ENCODE results near the gene TSPYL1. TPM values are rescaled to one million over a fixed set of nuclear protein-coding genes. Genes with fewer than 3 reads are reported as not detected.
"Not testable (repeated sequence)": the region's sequence is repeated elsewhere in the genome, so short reads cannot be mapped to it uniquely, and the experiment has no call there.

TSPYL1 gene
- polyA plus RNA-seq: 10 to 100 TPM; 25.1 to 90.8 (median 32.8) TPM
- long read RNA-seq, donor 1, transcript TSPYL1-201 (1 exons, 3,326 nt): major isoform, 178 of 201 reads
- long read RNA-seq, donor 1, partial matches to known transcripts: 23 of 201 reads
- long read RNA-seq, donor 1, other reads (novel, unspliced or antisense): 0 of 201 reads
- long read RNA-seq, donor 2, transcript TSPYL1-201 (1 exons, 3,326 nt): major isoform, 44 of 44 reads
- long read RNA-seq, donor 2, partial matches to known transcripts: 0 of 44 reads
- long read RNA-seq, donor 2, other reads (novel, unspliced or antisense): 0 of 44 reads
- long read RNA-seq, donor 3, transcript TSPYL1-201 (1 exons, 3,326 nt): major isoform, 102 of 102 reads
- long read RNA-seq, donor 3, partial matches to known transcripts: 0 of 102 reads
- long read RNA-seq, donor 3, other reads (novel, unspliced or antisense): 0 of 102 reads
- long read RNA-seq, donor 4, partial matches to known transcripts: 0 of 3 reads
- long read RNA-seq, donor 4, other reads (novel, unspliced or antisense): 0 of 3 reads
- long read RNA-seq, donor 5, transcript TSPYL1-201 (1 exons, 3,326 nt): major isoform, 50 of 50 reads
- long read RNA-seq, donor 5, partial matches to known transcripts: 0 of 50 reads
- long read RNA-seq, donor 5, other reads (novel, unspliced or antisense): 0 of 50 reads
- long read RNA-seq, donor 6, transcript TSPYL1-201 (1 exons, 3,326 nt): major isoform, 84 of 84 reads
- long read RNA-seq, donor 6, partial matches to known transcripts: 0 of 84 reads
- long read RNA-seq, donor 6, other reads (novel, unspliced or antisense): 0 of 84 reads
- long read RNA-seq, donor 7, transcript TSPYL1-201 (1 exons, 3,326 nt): major isoform, 182 of 182 reads
- long read RNA-seq, donor 7, partial matches to known transcripts: 0 of 182 reads
- long read RNA-seq, donor 7, other reads (novel, unspliced or antisense): 0 of 182 reads
- long read RNA-seq, donor 8, transcript TSPYL1-201 (1 exons, 3,326 nt): major isoform, 12 of 12 reads
- long read RNA-seq, donor 8, partial matches to known transcripts: 0 of 12 reads
- long read RNA-seq, donor 8, other reads (novel, unspliced or antisense): 0 of 12 reads
- long read RNA-seq, donor 9, transcript TSPYL1-201 (1 exons, 3,326 nt): major isoform, 19 of 19 reads
- long read RNA-seq, donor 9, partial matches to known transcripts: 0 of 19 reads
- long read RNA-seq, donor 9, other reads (novel, unspliced or antisense): 0 of 19 reads
- long read RNA-seq, donor 10, transcript TSPYL1-201 (1 exons, 3,326 nt): major isoform, 96 of 96 reads
- long read RNA-seq, donor 10, partial matches to known transcripts: 0 of 96 reads
- long read RNA-seq, donor 10, other reads (novel, unspliced or antisense): 0 of 96 reads

DNA sequence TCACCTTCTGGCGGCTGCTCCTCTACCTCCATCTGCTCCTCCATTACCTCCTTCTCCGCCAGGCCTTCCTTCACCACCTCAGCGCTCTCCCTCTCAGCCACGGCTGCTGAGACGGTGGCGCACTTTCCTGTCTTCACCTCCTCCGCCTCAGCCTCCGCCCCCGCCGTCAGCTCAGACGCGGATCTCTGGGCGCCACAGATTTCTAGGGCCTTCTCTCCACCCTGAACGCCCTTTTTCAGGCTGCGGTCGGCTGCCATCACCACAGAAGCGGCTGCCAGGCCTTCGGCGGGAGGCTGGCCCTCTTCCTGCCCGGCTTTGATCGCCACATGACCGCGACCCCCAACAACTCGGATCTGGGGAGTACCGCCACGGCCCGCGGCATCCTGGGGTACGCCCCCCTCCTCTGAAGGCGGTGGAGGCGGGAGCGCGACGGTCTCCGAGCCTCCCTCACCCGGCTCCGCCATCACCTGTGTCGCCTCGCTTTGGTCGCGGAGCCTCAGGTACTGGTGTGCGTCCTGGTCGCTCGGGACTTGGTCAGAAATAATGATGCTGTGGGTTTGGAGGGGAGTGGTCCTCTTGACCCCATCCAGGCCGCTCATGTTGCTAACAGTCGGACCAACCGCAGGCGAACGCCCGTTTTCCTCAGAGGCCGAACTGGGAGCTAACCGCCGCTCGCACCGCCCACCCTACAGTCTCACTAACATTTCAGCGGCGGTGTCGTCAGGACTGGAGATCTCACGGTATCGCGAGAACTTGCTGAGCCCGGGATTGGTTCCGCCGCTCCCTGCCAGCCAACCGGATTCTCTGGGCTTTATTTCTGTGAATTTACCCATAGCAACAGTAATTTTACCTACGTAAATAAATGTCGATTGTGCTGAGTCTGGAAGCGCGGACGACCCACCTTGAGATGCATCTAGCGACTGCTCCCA, at the start of gene TSPYL1:
TSS of gene TSPYL1 (minus strand) at position 699 of the 929 bp plus-strand sequence. CDS start at position 599, 100 bp downstream.
- Histone ChIP-seq H3K4me1 (ENCODE audit: control insufficient read depth in 3 of 3, insufficient read depth in 2 of 3, low read depth in 1 of 3, low read length in 2 of 3) (peaks cover 4 to 18% (median 13%) of the 10 kb centered on the region in 3 donors), H3K27ac (ENCODE audit: low read depth in 1 of 3, low read length in 2 of 3) (peak within 1 kb of the TSS; percentile 93 to 99 (median 98)), H3K27me3 (ENCODE audit: control insufficient read depth in 3 of 3, insufficient read depth in 3 of 3, low read length in 3 of 3) (no peaks in the 10 kb centered on the region), H3K4me3 (ENCODE audit: low read depth in 1 of 3, low read length in 3 of 3) (peak within 1 kb of the TSS; percentile 78 to 95 (median 82)), H3K9me3 (ENCODE audit: control insufficient read depth in 2 of 2, insufficient read depth in 1 of 2, low read depth in 1 of 2, low read length in 1 of 2) (no peaks in the 10 kb centered on the region), H3K36me3 (ENCODE audit: control insufficient read depth in 3 of 3, insufficient read depth in 2 of 3, low read depth in 1 of 3, low read length in 3 of 3) (peaks cover 0 to 14% (median 0%) of the 10 kb centered on the region in 3 donors)
- DNase-seq (peak; percentile 98), FAIRE-seq (no peak)
- 1% methylated on average over 66 to 71 of the region's 71 CpGs for WGBS, 3 donors

DNA sequence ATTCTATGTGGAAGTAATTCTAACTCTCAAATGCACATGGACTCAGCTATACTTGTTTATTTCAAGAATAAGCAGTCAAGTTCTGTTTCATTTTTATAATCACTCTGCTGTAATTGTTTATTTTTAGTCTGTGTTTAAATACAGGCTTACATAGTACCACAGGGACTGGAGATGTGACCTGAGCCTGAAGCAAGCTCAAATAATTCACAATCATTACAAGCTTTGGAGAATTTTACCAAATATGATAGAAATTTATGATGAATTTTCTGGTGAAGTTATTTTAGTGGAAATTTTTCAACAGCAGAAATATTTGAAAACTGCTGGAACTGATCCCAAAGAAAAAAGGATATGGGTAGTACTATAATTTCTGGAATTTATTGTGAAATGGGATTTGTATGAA, 49.4 kb upstream of the TSPYL1 start:
- FAIRE-seq: no peak
- no peaks in the 10 kb centered on the region for H3K9me3 ChIP-seq (ENCODE audit: control insufficient read depth in 2 of 2, insufficient read depth in 1 of 2, low read depth in 1 of 2, low read length in 1 of 2)
- no peaks in the 10 kb centered on the region for H3K27me3 ChIP-seq (ENCODE audit: control insufficient read depth in 3 of 3, insufficient read depth in 3 of 3, low read length in 3 of 3)
- no peak overlapping the region for H3K4me3 ChIP-seq (ENCODE audit: low read depth in 1 of 3, low read length in 3 of 3)
- no peak overlapping the region for H3K27ac ChIP-seq (ENCODE audit: low read depth in 1 of 3, low read length in 2 of 3)
- no peaks in the 10 kb centered on the region for H3K4me1 ChIP-seq (ENCODE audit: control insufficient read depth in 3 of 3, insufficient read depth in 2 of 3, low read depth in 1 of 3, low read length in 2 of 3)
- no peak for DNase-seq
- no peaks in the 10 kb centered on the region for H3K36me3 ChIP-seq (ENCODE audit: control insufficient read depth in 3 of 3, insufficient read depth in 2 of 3, low read depth in 1 of 3, low read length in 3 of 3)

DNA sequence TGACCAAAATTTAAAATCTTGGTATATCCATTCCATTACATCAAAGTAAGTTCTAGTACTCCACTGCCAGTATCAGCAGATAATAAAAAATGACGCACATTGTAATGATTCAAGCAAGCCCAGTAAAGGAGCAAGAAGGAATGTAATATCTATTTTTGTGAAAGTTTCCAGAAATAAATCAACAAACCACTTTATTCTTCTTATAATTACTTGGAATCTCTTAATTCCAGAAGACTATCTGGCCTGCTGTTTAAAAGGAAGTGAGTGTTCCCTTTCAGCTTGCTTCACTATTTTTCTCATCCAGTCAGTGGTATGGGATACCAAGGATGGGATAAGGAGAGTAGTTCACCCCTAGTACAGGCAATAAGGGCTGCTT, 48.8 kb upstream of the TSPYL1 start:
- WGBS, 3 donors: 59 to 95% (median 90%) methylated on average over 1 of the region's 1 CpG
- no peaks in the 10 kb centered on the region for H3K27me3 ChIP-seq (ENCODE audit: control insufficient read depth in 3 of 3, insufficient read depth in 3 of 3, low read length in 3 of 3)
- no peak overlapping the region for H3K4me3 ChIP-seq (ENCODE audit: low read depth in 1 of 3, low read length in 3 of 3)
- no peaks in the 10 kb centered on the region for H3K36me3 ChIP-seq (ENCODE audit: control insufficient read depth in 3 of 3, insufficient read depth in 2 of 3, low read depth in 1 of 3, low read length in 3 of 3)
- H3K27ac ChIP-seq (ENCODE audit: low read depth in 1 of 3, low read length in 2 of 3): peak overlapping the region in 1 of 3 donors; percentile 44
- no peaks in the 10 kb centered on the region for H3K9me3 ChIP-seq (ENCODE audit: control insufficient read depth in 2 of 2, insufficient read depth in 1 of 2, low read depth in 1 of 2, low read length in 1 of 2)
- DNase-seq (no peak), FAIRE-seq (no peak)
- no peaks in the 10 kb centered on the region for H3K4me1 ChIP-seq (ENCODE audit: control insufficient read depth in 3 of 3, insufficient read depth in 2 of 3, low read depth in 1 of 3, low read length in 2 of 3)

DNA sequence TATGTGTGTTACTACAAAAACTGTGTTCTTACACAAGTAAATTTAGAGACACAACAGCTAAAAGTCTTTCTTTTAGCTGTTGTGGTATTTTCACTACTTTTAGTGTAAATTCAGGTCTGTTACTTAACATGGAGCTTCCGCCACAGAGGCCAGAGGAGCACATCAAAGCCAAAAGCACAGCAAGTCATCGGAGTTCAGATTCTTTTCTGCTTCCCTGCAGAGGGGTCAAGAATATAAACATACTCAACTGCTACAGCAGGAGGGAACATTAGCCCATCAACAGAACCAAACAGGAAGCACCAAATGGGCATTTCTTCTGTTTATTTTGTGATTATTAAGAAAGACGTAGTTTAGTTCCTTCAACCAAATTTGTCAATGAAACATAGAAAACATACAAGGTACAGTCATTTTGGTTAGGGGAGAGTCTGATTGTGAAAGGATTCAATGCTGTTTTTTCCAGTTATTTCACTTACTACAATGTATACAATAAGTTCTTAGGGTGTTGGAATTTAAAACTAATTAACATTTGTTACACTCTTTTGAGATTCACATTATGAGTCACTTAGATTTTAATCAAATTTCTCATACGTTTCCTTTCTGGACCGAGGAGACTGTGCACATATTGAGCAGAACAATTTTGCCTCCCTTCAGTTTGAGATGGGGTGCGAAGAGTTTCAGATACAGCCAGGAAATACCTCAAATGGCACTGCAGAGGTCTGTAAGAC, 48.2 kb upstream of the TSPYL1 start:
- DNase-seq (no peak), FAIRE-seq (no peak)
- Histone ChIP-seq H3K27ac (ENCODE audit: low read depth in 1 of 3, low read length in 2 of 3) (peak overlapping the region in 1 of 3 donors; percentile 29), H3K36me3 (ENCODE audit: control insufficient read depth in 3 of 3, insufficient read depth in 2 of 3, low read depth in 1 of 3, low read length in 3 of 3) (no peaks in the 10 kb centered on the region), H3K9me3 (ENCODE audit: control insufficient read depth in 2 of 2, insufficient read depth in 1 of 2, low read depth in 1 of 2, low read length in 1 of 2) (no peaks in the 10 kb centered on the region), H3K27me3 (ENCODE audit: control insufficient read depth in 3 of 3, insufficient read depth in 3 of 3, low read length in 3 of 3) (no peaks in the 10 kb centered on the region), H3K4me1 (ENCODE audit: control insufficient read depth in 3 of 3, insufficient read depth in 2 of 3, low read depth in 1 of 3, low read length in 2 of 3) (no peaks in the 10 kb centered on the region), H3K4me3 (ENCODE audit: low read depth in 1 of 3, low read length in 3 of 3) (no peak overlapping the region)
- WGBS, 3 donors: 67 to 84% (median 81%) methylated on average over 6 of the region's 6 CpGs

DNA sequence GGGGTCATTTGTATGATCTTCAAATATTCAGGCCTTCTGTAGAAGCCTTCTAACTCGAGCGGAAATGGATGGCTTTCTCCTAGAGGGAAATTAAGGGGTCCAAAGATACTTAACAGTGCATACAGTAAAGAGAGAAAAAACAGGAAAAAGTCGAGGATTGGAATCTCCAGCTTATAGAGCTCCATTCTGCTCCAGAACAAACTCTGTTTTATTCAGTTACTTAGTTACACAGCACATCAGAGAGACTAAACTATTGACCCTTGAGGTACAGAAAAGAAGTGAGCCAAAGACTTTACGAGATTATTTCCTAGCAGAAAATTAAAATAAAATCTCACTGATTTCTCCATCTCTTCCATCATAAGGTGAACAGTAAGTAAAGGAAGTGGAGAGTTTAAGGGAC, 47.3 kb upstream of the TSPYL1 start:
- H3K4me1 ChIP-seq (ENCODE audit: control insufficient read depth in 3 of 3, insufficient read depth in 2 of 3, low read depth in 1 of 3, low read length in 2 of 3): no peaks in the 10 kb centered on the region
- DNase-seq (no peak), FAIRE-seq (no peak)
- H3K4me3 ChIP-seq (ENCODE audit: low read depth in 1 of 3, low read length in 3 of 3): no peak overlapping the region
- H3K27ac ChIP-seq (ENCODE audit: low read depth in 1 of 3, low read length in 2 of 3): no peak overlapping the region
- 68 to 74% (median 73%) methylated on average over 4 of the region's 4 CpGs for WGBS, 3 donors
- H3K9me3 ChIP-seq (ENCODE audit: control insufficient read depth in 2 of 2, insufficient read depth in 1 of 2, low read depth in 1 of 2, low read length in 1 of 2): no peaks in the 10 kb centered on the region
- no peaks in the 10 kb centered on the region for H3K36me3 ChIP-seq (ENCODE audit: control insufficient read depth in 3 of 3, insufficient read depth in 2 of 3, low read depth in 1 of 3, low read length in 3 of 3)
- H3K27me3 ChIP-seq (ENCODE audit: control insufficient read depth in 3 of 3, insufficient read depth in 3 of 3, low read length in 3 of 3): no peaks in the 10 kb centered on the region

DNA sequence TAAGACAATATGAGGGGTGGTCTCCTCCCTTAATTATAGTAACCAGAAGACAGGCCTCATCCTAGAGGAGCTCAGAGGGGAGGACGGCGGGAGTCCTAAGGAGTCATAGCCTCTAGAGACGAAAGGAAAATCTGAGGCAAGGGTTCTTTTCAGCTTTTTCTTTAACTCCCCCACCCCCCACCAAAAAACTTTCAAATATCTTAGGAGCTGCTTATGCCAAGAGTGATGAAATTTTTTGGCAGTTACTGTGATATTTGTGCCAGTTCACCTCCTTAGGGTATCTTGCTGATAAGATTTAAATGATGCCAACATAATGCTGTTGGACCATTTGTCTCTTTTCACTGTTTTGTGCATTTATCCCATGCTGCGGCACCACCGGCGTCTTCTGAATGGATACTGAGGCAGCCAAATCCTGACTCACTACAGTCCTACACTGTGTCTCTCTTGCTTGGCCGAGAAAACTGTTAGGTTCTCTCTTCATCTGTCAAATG, 46.5 kb upstream of the TSPYL1 start:
- FAIRE-seq (no peak), DNase-seq (no peak)
- Histone ChIP-seq H3K4me3 (ENCODE audit: low read depth in 1 of 3, low read length in 3 of 3) (no peak overlapping the region), H3K9me3 (ENCODE audit: control insufficient read depth in 2 of 2, insufficient read depth in 1 of 2, low read depth in 1 of 2, low read length in 1 of 2) (no peaks in the 10 kb centered on the region), H3K4me1 (ENCODE audit: control insufficient read depth in 3 of 3, insufficient read depth in 2 of 3, low read depth in 1 of 3, low read length in 2 of 3) (no peaks in the 10 kb centered on the region), H3K27ac (ENCODE audit: low read depth in 1 of 3, low read length in 2 of 3) (no peak overlapping the region), H3K36me3 (ENCODE audit: control insufficient read depth in 3 of 3, insufficient read depth in 2 of 3, low read depth in 1 of 3, low read length in 3 of 3) (no peaks in the 10 kb centered on the region), H3K27me3 (ENCODE audit: control insufficient read depth in 3 of 3, insufficient read depth in 3 of 3, low read length in 3 of 3) (no peaks in the 10 kb centered on the region)
- WGBS, 3 donors: 81 to 97% (median 92%) methylated on average over 7 of the region's 7 CpGs

DNA sequence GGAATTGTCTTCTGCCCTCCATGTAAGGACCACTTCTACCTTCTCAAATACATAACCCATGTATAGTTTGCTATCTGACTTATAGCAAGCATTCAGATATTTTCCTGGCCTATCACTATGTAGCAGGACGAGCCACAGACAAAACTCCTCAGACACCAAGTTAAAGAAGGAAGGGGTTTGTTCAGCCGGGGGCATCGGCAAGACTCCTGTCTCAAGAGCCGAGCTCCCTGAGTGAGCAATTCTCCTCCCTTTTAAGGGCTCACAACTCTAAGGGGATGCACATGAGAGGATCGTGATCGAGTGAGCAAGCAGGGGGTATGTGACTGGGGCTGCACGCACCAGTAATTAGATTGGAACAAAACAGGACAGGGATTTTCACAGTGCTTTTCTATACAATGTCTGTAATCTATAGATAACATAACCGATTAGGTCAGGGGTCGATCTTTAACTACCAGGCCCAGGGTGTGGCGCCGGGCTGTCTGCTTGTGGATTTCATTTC, 46.0 kb upstream of the TSPYL1 start:
- not testable (repeated sequence) for DNase-seq; H3K9me3 ChIP-seq (ENCODE audit: control insufficient read depth in 2 of 2, insufficient read depth in 1 of 2, low read depth in 1 of 2, low read length in 1 of 2); H3K36me3 ChIP-seq (ENCODE audit: control insufficient read depth in 3 of 3, insufficient read depth in 2 of 3, low read depth in 1 of 3, low read length in 3 of 3); H3K4me1 ChIP-seq (ENCODE audit: control insufficient read depth in 3 of 3, insufficient read depth in 2 of 3, low read depth in 1 of 3, low read length in 2 of 3); FAIRE-seq; H3K4me3 ChIP-seq (ENCODE audit: low read depth in 1 of 3, low read length in 3 of 3); H3K27ac ChIP-seq (ENCODE audit: low read depth in 1 of 3, low read length in 2 of 3); H3K27me3 ChIP-seq (ENCODE audit: control insufficient read depth in 3 of 3, insufficient read depth in 3 of 3, low read length in 3 of 3)
- 93 to 94% (median 94%) methylated on average over 9 to 11 of the region's 11 CpGs for whole genome bisulfite sequencing, 3 donors

All from small intestine (tissue), 16 donors.